Keratinocyte (primary cell): ENCODE results near the gene C12orf42. TPM values are rescaled to one million over a fixed set of nuclear protein-coding genes. Genes with fewer than 3 reads are reported as not detected.

Source experiments
- DNase-seq: peaks from one replicate; pipeline ENCODE4 v3.0.0-alpha.2; 2011; ENCODE audit warnings: low read depth, missing footprints, low spot score
- FAIRE-seq: peaks from 2 replicates; lab custom pipeline; 2011; peaks lifted over from hg19 to GRCh38; lab: Jason Lieb, UNC
- H2AFZ ChIP-seq: 2 replicates; pipeline ENCODE4 v1.6.0; 2012; ENCODE audit warnings: low read length, control low read depth, inconsistent platforms; ENCODE audit not compliant: control insufficient read depth
- H3K27ac ChIP-seq: 2 replicates; pipeline ENCODE4 v1.5.1; 2011; ENCODE audit warnings: low read length; ENCODE audit not compliant: control insufficient read depth, insufficient read depth
- H3K27me3 ChIP-seq: 3 replicates; pipeline ENCODE4 v1.6.0; 2011; ENCODE audit warnings: low read length; ENCODE audit not compliant: control insufficient read depth, insufficient read depth; ENCODE audit errors: extremely low read depth
- H3K36me3 ChIP-seq, 2 experiments: 2 replicates in 1 of 2; 3 replicates in 1 of 2; pipeline ENCODE4 v1.5.1; 2011; ENCODE audit warnings: low read length in 2 of 2, mild to moderate bottlenecking in 1 of 2; ENCODE audit not compliant: control insufficient read depth in 2 of 2, insufficient read depth in 2 of 2; ENCODE audit errors: extremely low read depth in 1 of 2
- H3K4me1 ChIP-seq: 3 replicates; pipeline ENCODE4 v1.5.1; 2011; ENCODE audit warnings: low read length; ENCODE audit not compliant: control insufficient read depth, insufficient read depth; ENCODE audit errors: extremely low read depth
- H3K4me2 ChIP-seq: 3 replicates; pipeline ENCODE4 v1.6.0; 2011; ENCODE audit warnings: low read depth, low read length; ENCODE audit not compliant: control insufficient read depth, insufficient read depth; ENCODE audit errors: extremely low read depth
- H3K4me3 ChIP-seq, 3 experiments: fragments of 200-600 bp in 1 of 3; sonication (generic) in 1 of 3; 2 replicates in 2 of 3; 3 replicates in 1 of 3; pipeline ENCODE4 v1.5.1; 2011 to 2016; ENCODE audit warnings: low read length in 3 of 3, mild to moderate bottlenecking in 3 of 3, control low read depth in 2 of 3, inconsistent platforms in 1 of 3, low read depth in 1 of 3, mixed read lengths in 1 of 3, mixed run types in 1 of 3, moderate library complexity in 1 of 3; ENCODE audit not compliant: control insufficient read depth in 2 of 3, insufficient read depth in 2 of 3; ENCODE audit errors: extremely low read depth in 1 of 3
- H3K79me2 ChIP-seq: 2 replicates; pipeline ENCODE4 v1.6.0; 2012; ENCODE audit warnings: low read length; ENCODE audit not compliant: control insufficient read depth, insufficient read depth
- H3K9ac ChIP-seq: 3 replicates; pipeline ENCODE4 v1.6.0; 2011; ENCODE audit warnings: low read length; ENCODE audit not compliant: control insufficient read depth, insufficient read depth; ENCODE audit errors: extremely low read depth
- H3K9me1 ChIP-seq: 3 replicates; pipeline ENCODE4 v1.6.0; 2011; ENCODE audit warnings: low read length; ENCODE audit not compliant: control insufficient read depth, insufficient read depth; ENCODE audit errors: extremely low read depth
- H3K9me3 ChIP-seq: 2 replicates; pipeline ENCODE4 v1.5.1; 2012; ENCODE audit warnings: low read depth, low read length; ENCODE audit not compliant: control insufficient read depth
- H4K20me1 ChIP-seq: 3 replicates; pipeline ENCODE4 v1.6.0; 2011; ENCODE audit warnings: low read length; ENCODE audit not compliant: control insufficient read depth, insufficient read depth; ENCODE audit errors: extremely low read depth
- CTCF ChIP-seq, 3 experiments: IDR thresholded peaks in 1 of 3; conservative IDR thresholded peaks in 1 of 3; optimal IDR thresholded peaks in 1 of 3; 2 replicates in 2 of 3; 3 replicates in 1 of 3; pipeline versions ENCODE3 to v1.5.1; 2011; ENCODE audit warnings: low read length in 3 of 3, mild to moderate bottlenecking in 3 of 3, moderate library complexity in 2 of 3, control low read depth in 1 of 3, inconsistent platforms in 1 of 3; ENCODE audit not compliant: insufficient read depth in 2 of 3; ENCODE audit errors: extremely low read depth in 1 of 3
- EZH2 ChIP-seq: IDR thresholded peaks from one replicate; pipeline ENCODE4 v1.6.1; 2012; ENCODE audit warnings: inconsistent platforms, mild to moderate bottlenecking, low read length, moderate library complexity
- dilution Hi-C: fragments of 300-500 bp; cut with MboI; formaldehyde crosslinking; loops from one replicate; pipeline ENCODE4 v1.7.0; 2020; ENCODE audit warnings: low sequenced_read_pairs; ENCODE audit not compliant: extremely low pct_ligation_motif_present
- polyA plus RNA-seq, 5 experiments: library from polyadenylated mRNA; depleted of rRNA in 3 of 5; stranded (reverse) in 3 of 5; stranded (forward) in 1 of 5; unstranded in 1 of 5; fragments of >200 nt; gene quantifications; 1 replicate in 1 of 5; 2 replicates in 3 of 5; 3 replicates in 1 of 5; pipeline versions ENCODE4 v1.2.1 to v1.2.3, GENCODE V29; 2011 to 2012; ENCODE audit warnings: missing spikeins in 2 of 5, low read depth in 1 of 5, low replicate concordance in 1 of 5

Gene C12orf42
- polyA plus RNA-seq, 1 donor (not counting 4 experiments of a cell fraction or from before 2014, with no cell fraction given), result 0.08 TPM

GRCh38 chr12:103303484-103303883 lies 192.3 kb downstream of the C12orf42 start:
- H3K4me3 ChIP-seq, result no peak overlapping the region
- H3K27me3 ChIP-seq, result peaks cover 7% of the 10 kb centered on the region
- DNase-seq (no peak), FAIRE-seq (no peak)
- H3K9ac ChIP-seq, result no peak overlapping the region
- no peaks in the 10 kb centered on the region for H3K9me1 ChIP-seq
- no peaks in the 10 kb centered on the region for H3K9me3 ChIP-seq
- no peak overlapping the region for H2AFZ ChIP-seq
- H3K27ac ChIP-seq, result no peak overlapping the region
- no peak overlapping the region for H3K4me2 ChIP-seq
- H4K20me1 ChIP-seq, result no peaks in the 10 kb centered on the region
- dilution Hi-C loops, result no loop called here
- H3K36me3 ChIP-seq, result no peaks in the 10 kb centered on the region
- no peaks in the 10 kb centered on the region for H3K4me1 ChIP-seq
- H3K79me2 ChIP-seq, result no peaks in the 10 kb centered on the region
- no peak for TF ChIP-seq EZH2
- no peak for TF ChIP-seq CTCF (optimal IDR thresholded peaks at IDR 0.05 in 1 of 3, IDR thresholded peaks at IDR 0.05 in 1 of 3, conservative IDR thresholded peaks at IDR 0.05 in 1 of 3; ENCODE audit: extremely low read depth in 1 of 3, insufficient read depth in 2 of 3, low read length in 3 of 3)

- dilution Hi-C loops, result no loop called here
- FAIRE-seq, result no peak
- no peak overlapping the region for H3K4me2 ChIP-seq
These were observed 193.9 kb downstream of the C12orf42 start for GRCh38 chr12:103301642-103302591.

More at GRCh38 chr12:103301642-103302591, 193.9 kb downstream of the C12orf42 start:
- H3K27ac ChIP-seq, result no peak overlapping the region
- TF ChIP-seq EZH2, result no peak
- TF ChIP-seq CTCF (optimal IDR thresholded peaks at IDR 0.05 in 1 of 3, IDR thresholded peaks at IDR 0.05 in 1 of 3, conservative IDR thresholded peaks at IDR 0.05 in 1 of 3; ENCODE audit: extremely low read depth in 1 of 3, insufficient read depth in 2 of 3, low read length in 3 of 3), result no peak
- no peak overlapping the region for H2AFZ ChIP-seq
- H3K27me3 ChIP-seq, result peaks cover 7% of the 10 kb centered on the region
- H3K79me2 ChIP-seq, result no peaks in the 10 kb centered on the region
- H3K9me1 ChIP-seq, result no peaks in the 10 kb centered on the region
- no peak overlapping the region for H3K4me3 ChIP-seq
- H3K4me1 ChIP-seq, result no peaks in the 10 kb centered on the region
- H3K36me3 ChIP-seq, result no peaks in the 10 kb centered on the region
- no peaks in the 10 kb centered on the region for H4K20me1 ChIP-seq
- DNase-seq, result no peak
- H3K9ac ChIP-seq, result no peak overlapping the region
- no peaks in the 10 kb centered on the region for H3K9me3 ChIP-seq
